ENCODE results near the gene DNAJC15.

DNAJC15 gene

GRCh38 chr13:43129066-43129465, 105.7 kb downstream of the DNAJC15 start:
- no peak for DNase-seq

GRCh38 chr13:43129511-43130110, 106.2 kb downstream of the DNAJC15 start:
- DNase-seq, result no peak

GRCh38 chr13:43132257-43132656, 108.9 kb downstream of the DNAJC15 start:
- no peak for DNase-seq

- no peak for DNase-seq
Observed at GRCh38 chr13:43132911-43133310, 109.5 kb downstream of the DNAJC15 start.

- DNase-seq, result no peak
Observed at GRCh38 chr13:43133792-43134191, 110.4 kb downstream of the DNAJC15 start.

GRCh38 chr13:43134868-43135267, 111.5 kb downstream of the DNAJC15 start:
- no peak for DNase-seq

GRCh38 chr13:43135516-43135915, 112.1 kb downstream of the DNAJC15 start:
- DNase-seq, result no peak

- DNase-seq, result no peak
Observed at GRCh38 chr13:43136920-43137575, 113.7 kb downstream of the DNAJC15 start.

GRCh38 chr13:43139211-43139610, 115.8 kb downstream of the DNAJC15 start:
- no peak for DNase-seq

GRCh38 chr13:43139921-43140320, 116.5 kb downstream of the DNAJC15 start:
- no peak for DNase-seq

GRCh38 chr13:43140985-43141384, 117.6 kb downstream of the DNAJC15 start:
- DNase-seq, result no peak

GRCh38 chr13:43141685-43142084, 118.3 kb downstream of the DNAJC15 start:
- DNase-seq, result no peak

GRCh38 chr13:43143591-43143990, 120.2 kb downstream of the DNAJC15 start:
- no peak for DNase-seq

GRCh38 chr13:43145534-43146196, 122.3 kb downstream of the DNAJC15 start:
- no peak for DNase-seq

- no peak for DNase-seq
Observed at GRCh38 chr13:43146400-43146799, 123.0 kb downstream of the DNAJC15 start.

GRCh38 chr13:43150369-43151207, 127.2 kb downstream of the DNAJC15 start:
- no peak for DNase-seq

- no peak for DNase-seq
Observed at GRCh38 chr13:43153436-43154090, 130.2 kb downstream of the DNAJC15 start.

GRCh38 chr13:43154156-43154651, 130.8 kb downstream of the DNAJC15 start:
- DNase-seq, result no peak

- DNase-seq, result no peak
Observed at GRCh38 chr13:43154839-43155238, 131.5 kb downstream of the DNAJC15 start.

- DNase-seq, result no peak
Observed at GRCh38 chr13:43156916-43157315, 133.5 kb downstream of the DNAJC15 start.

GRCh38 chr13:43157796-43158195, 134.4 kb downstream of the DNAJC15 start:
- DNase-seq, result no peak

GRCh38 chr13:43158516-43158915, 135.1 kb downstream of the DNAJC15 start:
- DNase-seq, result no peak

- DNase-seq, result no peak
Observed at GRCh38 chr13:43159026-43159461, 135.7 kb downstream of the DNAJC15 start.
